ENCODE data around the gene PPM1H.
"Not testable (repeated sequence)": the region's sequence is repeated elsewhere in the genome, so short reads cannot be mapped to it uniquely, and the experiment has no call there.

Gene PPM1H

GRCh38 chr12:62832027-62832426 lies 102.9 kb downstream of the PPM1H start:
- no peak for DNase-seq

- no peak for DNase-seq
These were observed 107.1 kb downstream of the PPM1H start for GRCh38 chr12:62827855-62828254.

GRCh38 chr12:62827042-62827441 lies 107.9 kb downstream of the PPM1H start:
- no peak for DNase-seq

GRCh38 chr12:62817556-62818271 lies 117.2 kb downstream of the PPM1H start:
- no peak for DNase-seq

GRCh38 chr12:62814243-62814642 lies 120.7 kb downstream of the PPM1H start:
- no peak for DNase-seq

GRCh38 chr12:62813031-62813829 lies 121.7 kb downstream of the PPM1H start:
- DNase-seq = no peak

GRCh38 chr12:62811481-62811880 lies 123.5 kb downstream of the PPM1H start:
- not testable (repeated sequence) for DNase-seq

GRCh38 chr12:62808166-62808879 lies 126.6 kb downstream of the PPM1H start:
- DNase-seq = no peak

- no peak for DNase-seq
These were observed 128.1 kb downstream of the PPM1H start for GRCh38 chr12:62806893-62807292.

GRCh38 chr12:62806244-62806836 lies 128.6 kb downstream of the PPM1H start:
- DNase-seq = no peak

GRCh38 chr12:62805517-62805916 lies 129.4 kb downstream of the PPM1H start:
- DNase-seq = no peak

- peak; percentile 52 for DNase-seq
These were observed 131.2 kb downstream of the PPM1H start for GRCh38 chr12:62803756-62804155.

- no peak for DNase-seq
These were observed 132.0 kb downstream of the PPM1H start for GRCh38 chr12:62802984-62803383.

- DNase-seq = no peak
These were observed 132.6 kb downstream of the PPM1H start for GRCh38 chr12:62802321-62802720.

- no peak for DNase-seq
These were observed 133.2 kb downstream of the PPM1H start for GRCh38 chr12:62801796-62802195.

- DNase-seq = no peak
These were observed 134.1 kb downstream of the PPM1H start for GRCh38 chr12:62800707-62801400.

GRCh38 chr12:62799766-62800406 lies 135.1 kb downstream of the PPM1H start:
- DNase-seq = no peak

- DNase-seq = peak; percentile 2
These were observed 135.7 kb downstream of the PPM1H start for GRCh38 chr12:62799126-62799736.

- no peak for DNase-seq
These were observed 140.7 kb downstream of the PPM1H start for GRCh38 chr12:62794218-62794583.

GRCh38 chr12:62793256-62794217 lies 141.4 kb downstream of the PPM1H start:
- peak; percentile 13 for DNase-seq

All from DMS79 (cell line).